Measurements from ENCODE around the gene STXBP5. TPM values are rescaled to one million over a fixed set of nuclear protein-coding genes. Genes with fewer than 3 reads are reported as not detected.

The STXBP5 gene
- total RNA-seq, result 29.5 and 31.9 TPM in 2 replicates

DNA sequence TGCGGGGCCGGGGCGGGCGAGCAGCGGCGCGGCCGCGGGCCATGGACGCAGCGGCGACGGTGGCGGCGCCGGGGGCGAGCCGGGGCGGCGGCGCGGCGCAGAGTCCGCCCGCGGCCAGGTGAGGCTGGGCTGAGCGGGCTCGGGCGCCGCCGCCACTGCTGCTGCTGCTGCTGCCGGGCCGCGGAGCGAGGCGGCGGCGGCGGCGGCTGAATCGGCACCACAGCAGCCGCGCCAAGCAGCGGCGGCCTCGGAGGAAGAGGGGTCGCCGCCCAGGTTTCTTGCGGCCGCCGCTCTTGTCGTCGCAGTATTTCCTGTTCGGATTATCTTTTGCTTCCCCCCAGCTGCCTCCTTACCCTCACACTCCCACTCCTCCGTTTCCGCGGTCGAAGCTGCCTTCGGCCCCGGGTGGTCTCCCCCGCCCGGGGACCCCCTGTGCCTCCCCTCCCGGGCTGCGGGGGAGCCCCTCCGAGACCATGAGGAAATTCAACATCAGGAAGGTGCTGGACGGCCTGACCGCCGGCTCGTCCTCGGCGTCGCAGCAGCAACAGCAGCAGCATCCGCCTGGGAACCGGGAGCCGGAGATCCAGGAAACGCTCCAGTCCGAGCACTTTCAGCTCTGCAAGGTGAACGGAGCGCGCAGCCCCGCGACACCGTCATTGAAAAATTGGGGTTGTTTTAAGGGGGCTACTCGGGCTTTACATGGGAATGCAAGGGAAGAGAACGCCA, at the start of gene STXBP5:
STXBP5 (plus strand) TSS at position 358 of the 726 bp plus-strand sequence; CDS start at position 474, 116 bp downstream.
- Mint-ChIP-seq H3K27ac (peak within 1 kb of the TSS; percentile 98), H3K4me1 (ENCODE audit: low read depth) (peaks cover 43% of the 10 kb centered on the region), H3K4me3 (peak within 1 kb of the TSS; percentile 96), H3K9me3 (no peaks in the 10 kb centered on the region), H3K27me3 (ENCODE audit: insufficient read depth) (no peaks in the 10 kb centered on the region), H3K36me3 (ENCODE audit: low read depth) (peaks cover 3% of the 10 kb centered on the region)
- DNase-seq (ENCODE audit: low spot score), result peak; percentile 22
- intact Hi-C loops (cut with micrococcal nuclease), result loop anchor here (5.0 to 10.0 kb wide), 3 partner anchors 181 to 1467 kb away; partner anchors contain the start of genes EPM2A and SHPRH

DNA sequence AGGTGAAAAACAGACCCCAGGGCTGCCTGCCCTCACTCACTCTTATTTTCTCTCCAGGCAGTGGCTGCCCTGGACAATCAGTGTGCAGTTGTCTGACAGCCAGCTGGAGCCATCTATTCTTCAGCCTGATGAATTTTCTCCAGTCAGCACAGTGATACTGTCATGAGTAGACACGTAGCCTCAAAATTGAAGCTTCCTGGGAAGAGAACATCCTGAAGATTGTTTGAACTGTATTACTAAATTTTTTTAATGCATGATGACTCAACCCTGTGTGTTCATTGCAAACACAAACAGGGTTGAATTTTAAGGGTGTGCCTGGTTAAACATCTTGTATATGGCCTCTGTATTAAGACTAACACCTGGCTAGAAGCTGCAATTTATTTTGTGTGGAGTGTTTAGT, 49.8 kb upstream of the STXBP5 start:
- no peak for DNase-seq (ENCODE audit: low spot score)
- Mint-ChIP-seq H3K27ac (no peak overlapping the region), H3K27me3 (ENCODE audit: insufficient read depth) (no peaks in the 10 kb centered on the region), H3K4me1 (ENCODE audit: low read depth) (no peaks in the 10 kb centered on the region), H3K36me3 (ENCODE audit: low read depth) (no peaks in the 10 kb centered on the region), H3K9me3 (no peaks in the 10 kb centered on the region), H3K4me3 (no peak overlapping the region)
- intact Hi-C loops (cut with micrococcal nuclease), result no loop called here

DNA sequence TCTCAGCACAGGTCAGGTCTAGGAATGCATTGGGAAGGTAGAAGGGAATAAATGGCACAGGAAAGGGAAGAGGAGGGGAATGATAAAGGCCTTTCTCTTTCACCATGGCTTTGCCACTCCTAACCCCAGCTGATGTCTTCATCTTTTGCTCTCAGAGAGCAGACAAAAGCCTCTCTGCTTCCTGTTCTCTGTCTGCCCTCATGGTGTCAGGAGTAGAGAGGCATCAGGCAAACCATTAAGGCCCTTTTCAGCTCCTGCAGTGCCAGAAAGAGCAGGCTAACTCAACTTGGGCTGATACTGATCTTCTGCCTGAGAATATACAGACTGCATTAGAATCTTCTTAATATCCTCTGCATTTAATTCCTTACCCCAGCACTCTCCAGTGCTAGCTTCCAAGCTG, 48.0 kb upstream of the STXBP5 start:
- H3K27ac Mint-ChIP-seq, result no peak overlapping the region
- no peaks in the 10 kb centered on the region for H3K4me1 Mint-ChIP-seq (ENCODE audit: low read depth)
- H3K36me3 Mint-ChIP-seq (ENCODE audit: low read depth), result no peaks in the 10 kb centered on the region
- no peak overlapping the region for H3K4me3 Mint-ChIP-seq
- intact Hi-C loops (cut with micrococcal nuclease), result no loop called here
- DNase-seq (ENCODE audit: low spot score), result no peak
- H3K27me3 Mint-ChIP-seq (ENCODE audit: insufficient read depth), result peaks cover 1% of the 10 kb centered on the region
- H3K9me3 Mint-ChIP-seq, result no peaks in the 10 kb centered on the region

DNA sequence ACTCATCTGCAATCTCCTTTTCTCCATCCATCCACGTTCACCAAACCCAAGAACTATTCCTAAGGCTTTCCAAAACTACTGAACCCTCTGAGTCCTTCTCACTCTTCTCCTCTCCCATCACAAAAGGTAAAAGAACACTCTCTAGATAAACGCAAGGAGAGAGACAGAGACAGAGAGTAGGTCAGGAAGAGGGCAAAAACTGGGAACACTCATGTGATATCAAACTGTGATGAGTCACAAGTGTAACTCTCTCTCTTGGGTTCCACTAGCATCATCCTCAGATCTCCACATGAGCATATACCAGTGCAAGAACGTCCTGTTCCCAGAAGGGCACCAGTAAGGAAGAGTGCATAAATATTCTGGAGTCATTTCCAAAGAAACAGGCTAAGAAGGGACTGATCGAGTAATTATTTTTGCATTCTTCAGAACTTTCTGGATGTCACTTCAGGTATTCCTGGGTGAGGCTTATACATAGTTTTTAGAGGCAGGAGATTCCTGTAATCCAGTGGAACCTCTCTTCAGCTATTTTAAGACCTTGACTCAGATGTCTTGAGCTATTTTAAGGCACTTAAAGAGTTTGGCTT, 47.3 kb upstream of the STXBP5 start:
- Mint-ChIP-seq H3K4me3 (no peak overlapping the region), H3K36me3 (ENCODE audit: low read depth) (no peaks in the 10 kb centered on the region), H3K9me3 (no peaks in the 10 kb centered on the region), H3K27ac (no peak overlapping the region), H3K4me1 (ENCODE audit: low read depth) (no peaks in the 10 kb centered on the region), H3K27me3 (ENCODE audit: insufficient read depth) (peaks cover 1% of the 10 kb centered on the region)
- intact Hi-C loops (cut with micrococcal nuclease), result no loop called here
- DNase-seq (ENCODE audit: low spot score), result no peak

DNA sequence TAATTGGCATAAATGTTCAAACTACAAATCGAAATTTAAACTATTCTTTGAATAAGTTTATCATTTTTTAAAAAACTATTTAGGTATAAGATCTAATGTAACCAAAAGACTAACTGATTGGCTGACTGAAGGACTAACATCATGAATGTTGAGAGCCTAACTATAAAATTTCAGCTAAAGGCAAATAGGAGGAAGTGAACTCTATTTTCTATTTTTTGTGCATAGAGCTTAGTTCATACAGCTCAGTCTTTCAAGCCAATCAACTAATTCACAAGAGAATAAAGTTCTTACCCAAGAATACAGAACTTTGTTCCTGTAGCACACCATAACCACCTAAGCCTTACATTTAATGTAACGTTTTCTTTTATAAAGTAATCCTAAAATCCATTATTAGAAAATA, 46.3 kb upstream of the STXBP5 start:
- H3K9me3 Mint-ChIP-seq, result no peaks in the 10 kb centered on the region
- H3K27ac Mint-ChIP-seq, result no peak overlapping the region
- no peak overlapping the region for H3K4me3 Mint-ChIP-seq
- H3K27me3 Mint-ChIP-seq (ENCODE audit: insufficient read depth), result peaks cover 1% of the 10 kb centered on the region
- H3K4me1 Mint-ChIP-seq (ENCODE audit: low read depth), result no peaks in the 10 kb centered on the region
- DNase-seq (ENCODE audit: low spot score), result no peak
- no peaks in the 10 kb centered on the region for H3K36me3 Mint-ChIP-seq (ENCODE audit: low read depth)
- intact Hi-C loops (cut with micrococcal nuclease), result no loop called here

DNA sequence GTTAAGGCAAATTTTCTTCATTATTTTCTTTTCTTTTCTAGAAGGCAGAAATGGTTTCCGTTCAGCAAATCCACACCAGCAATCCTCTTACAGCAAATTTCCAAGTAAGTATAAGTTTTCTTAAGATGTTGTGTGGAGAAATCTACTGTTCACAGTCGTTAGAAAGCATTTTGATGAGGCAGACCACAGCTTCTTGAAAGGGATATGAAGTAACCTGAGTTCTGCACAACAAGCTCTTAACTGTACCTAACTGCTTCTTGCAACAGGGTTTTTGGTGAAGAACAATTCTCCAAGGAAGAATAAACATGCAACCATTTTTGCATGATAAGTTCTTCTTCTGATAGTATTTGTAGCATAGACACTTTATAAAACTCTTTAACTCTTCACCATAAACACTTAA, 45.3 kb upstream of the STXBP5 start:
- H3K27ac Mint-ChIP-seq, result no peak overlapping the region
- H3K36me3 Mint-ChIP-seq (ENCODE audit: low read depth), result no peaks in the 10 kb centered on the region
- peaks cover 1% of the 10 kb centered on the region for H3K27me3 Mint-ChIP-seq (ENCODE audit: insufficient read depth)
- DNase-seq (ENCODE audit: low spot score), result no peak
- intact Hi-C loops (cut with micrococcal nuclease), result no loop called here
- no peak overlapping the region for H3K4me3 Mint-ChIP-seq
- no peaks in the 10 kb centered on the region for H3K4me1 Mint-ChIP-seq (ENCODE audit: low read depth)
- peaks cover 4% of the 10 kb centered on the region for H3K9me3 Mint-ChIP-seq

DNA sequence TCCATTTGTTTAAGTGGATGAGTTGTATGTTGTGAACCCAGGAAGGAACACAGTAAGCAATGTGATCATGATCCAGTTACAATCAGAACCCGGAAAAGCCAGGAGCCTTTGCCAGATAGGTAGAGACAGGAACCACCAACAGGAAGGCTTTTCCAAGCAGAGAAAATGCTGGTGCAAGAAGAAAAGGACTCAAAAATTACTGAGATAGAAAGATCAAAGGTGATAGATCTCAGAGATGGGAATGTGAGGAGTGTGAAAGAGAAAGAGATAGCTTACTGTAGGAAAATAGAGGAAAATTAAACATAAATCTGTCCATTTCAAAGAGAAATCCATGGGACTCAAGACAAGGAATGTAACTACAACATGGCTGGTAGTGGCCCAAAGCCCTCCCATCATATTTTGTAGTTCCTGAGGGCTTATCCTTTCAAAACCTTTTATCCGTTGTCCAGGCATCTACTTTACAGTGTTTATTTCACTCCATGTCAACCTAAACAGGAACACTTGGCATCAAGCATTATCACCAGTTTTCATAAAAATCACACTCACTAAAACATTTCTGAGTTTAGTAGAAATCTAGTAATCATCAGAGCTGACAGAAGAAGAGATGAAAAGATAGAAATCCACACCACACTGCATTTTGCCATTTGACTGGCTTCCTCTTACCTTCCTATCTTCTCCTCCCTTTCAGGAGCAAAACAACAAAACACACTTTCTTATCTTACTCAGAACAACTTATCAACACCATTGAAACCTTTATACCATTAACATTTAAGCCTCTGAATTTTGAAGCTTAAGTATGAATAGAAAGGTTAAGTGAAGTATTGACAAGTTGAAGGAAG, 44.5 kb upstream of the STXBP5 start:
- Mint-ChIP-seq H3K36me3 (ENCODE audit: low read depth) (no peaks in the 10 kb centered on the region), H3K4me1 (ENCODE audit: low read depth) (no peaks in the 10 kb centered on the region), H3K9me3 (peaks cover 6% of the 10 kb centered on the region), H3K27ac (no peak overlapping the region), H3K27me3 (ENCODE audit: insufficient read depth) (peaks cover 1% of the 10 kb centered on the region), H3K4me3 (no peak overlapping the region)
- intact Hi-C loops (cut with micrococcal nuclease), result no loop called here
- DNase-seq (ENCODE audit: low spot score), result no peak

DNA sequence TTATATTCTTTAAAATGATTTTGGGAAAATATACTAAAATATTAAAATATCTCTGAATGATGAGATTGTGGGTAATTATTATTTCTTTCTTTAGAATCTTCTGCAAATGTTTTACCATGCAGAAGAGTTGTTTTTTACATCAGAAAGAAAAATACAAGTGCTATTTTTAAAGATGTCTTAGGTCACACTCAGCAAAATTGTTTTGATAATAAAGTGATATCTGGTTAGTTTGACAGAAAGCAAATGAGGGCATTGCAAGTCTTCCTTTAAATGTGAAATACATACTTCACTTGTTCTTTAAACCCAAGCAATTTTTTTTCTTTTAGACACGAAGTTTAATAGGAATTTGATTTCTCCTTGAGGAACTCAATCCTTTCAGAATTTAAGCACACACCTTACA, 43.6 kb upstream of the STXBP5 start:
- H3K27ac Mint-ChIP-seq, result no peak overlapping the region
- intact Hi-C loops (cut with micrococcal nuclease), result no loop called here
- H3K9me3 Mint-ChIP-seq, result peaks cover 6% of the 10 kb centered on the region
- peaks cover 1% of the 10 kb centered on the region for H3K27me3 Mint-ChIP-seq (ENCODE audit: insufficient read depth)
- H3K4me1 Mint-ChIP-seq (ENCODE audit: low read depth), result no peaks in the 10 kb centered on the region
- no peak for DNase-seq (ENCODE audit: low spot score)
- H3K36me3 Mint-ChIP-seq (ENCODE audit: low read depth), result no peaks in the 10 kb centered on the region
- H3K4me3 Mint-ChIP-seq, result no peak overlapping the region

DNA sequence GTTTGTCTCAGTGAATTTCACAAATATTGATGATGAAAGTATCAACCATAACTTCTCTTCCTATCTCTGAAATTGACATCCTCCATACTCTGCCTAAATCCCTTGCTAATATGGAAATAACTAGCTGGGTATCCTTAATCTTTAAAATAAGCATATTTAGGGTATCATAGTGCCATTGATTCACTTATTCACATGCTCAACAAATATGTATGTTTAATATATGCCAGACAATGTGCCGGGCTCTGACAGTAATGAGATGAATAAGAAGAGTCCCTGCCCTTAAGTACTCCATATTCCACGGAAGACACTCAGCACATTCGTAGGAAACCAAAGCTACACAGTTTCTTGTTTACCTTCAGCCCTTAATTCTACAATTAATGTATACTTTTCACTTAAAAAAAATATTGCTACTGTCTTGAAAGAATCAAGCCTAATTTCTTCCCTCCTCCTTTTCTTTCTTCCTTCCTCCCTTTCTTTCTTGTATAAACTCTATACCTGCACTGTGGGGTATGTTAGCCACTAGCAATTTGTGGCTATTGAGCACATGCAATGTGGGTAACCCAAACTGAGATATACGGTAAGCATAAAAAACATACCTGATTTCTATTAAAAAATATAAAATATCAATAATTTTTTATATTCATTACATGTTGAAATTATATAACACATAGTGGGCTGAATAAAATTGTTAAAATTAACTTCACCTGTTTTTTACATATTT, 42.8 kb upstream of the STXBP5 start:
- Mint-ChIP-seq H3K27me3 (ENCODE audit: insufficient read depth) (peaks cover 1% of the 10 kb centered on the region), H3K4me1 (ENCODE audit: low read depth) (no peaks in the 10 kb centered on the region), H3K4me3 (no peak overlapping the region), H3K36me3 (ENCODE audit: low read depth) (no peaks in the 10 kb centered on the region), H3K9me3 (peaks cover 6% of the 10 kb centered on the region), H3K27ac (no peak overlapping the region)
- intact Hi-C loops (cut with micrococcal nuclease), result no loop called here
- no peak for DNase-seq (ENCODE audit: low spot score)

DNA sequence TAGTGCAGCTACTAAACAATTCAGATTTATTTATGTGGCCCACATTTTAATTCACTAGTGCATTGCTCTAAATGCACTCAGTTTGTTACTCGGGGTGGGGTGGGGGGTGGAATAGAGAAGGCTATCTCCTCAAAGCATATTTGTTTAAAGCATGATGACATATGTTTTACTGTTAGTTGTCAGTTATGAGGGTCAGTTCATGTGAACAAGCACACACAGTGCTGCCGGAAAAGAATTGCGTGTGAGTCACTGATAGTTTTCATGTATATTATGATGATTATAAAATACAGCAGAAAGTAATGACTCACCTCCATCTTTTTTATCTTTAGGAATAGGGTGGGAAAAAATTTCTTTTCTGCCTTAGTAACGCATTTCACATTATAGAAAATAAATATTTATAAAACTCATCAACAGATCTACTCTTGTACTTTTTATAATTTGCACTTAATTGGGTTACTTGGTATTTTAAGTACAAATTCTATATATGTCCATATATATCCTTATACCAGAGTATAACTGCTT, 42.2 kb upstream of the STXBP5 start:
- DNase-seq (ENCODE audit: low spot score), result no peak
- Mint-ChIP-seq H3K4me3 (no peak overlapping the region), H3K27ac (no peak overlapping the region), H3K27me3 (ENCODE audit: insufficient read depth) (peaks cover 1% of the 10 kb centered on the region), H3K9me3 (peaks cover 6% of the 10 kb centered on the region), H3K36me3 (ENCODE audit: low read depth) (no peaks in the 10 kb centered on the region), H3K4me1 (ENCODE audit: low read depth) (no peaks in the 10 kb centered on the region)
- intact Hi-C loops (cut with micrococcal nuclease), result no loop called here

DNA sequence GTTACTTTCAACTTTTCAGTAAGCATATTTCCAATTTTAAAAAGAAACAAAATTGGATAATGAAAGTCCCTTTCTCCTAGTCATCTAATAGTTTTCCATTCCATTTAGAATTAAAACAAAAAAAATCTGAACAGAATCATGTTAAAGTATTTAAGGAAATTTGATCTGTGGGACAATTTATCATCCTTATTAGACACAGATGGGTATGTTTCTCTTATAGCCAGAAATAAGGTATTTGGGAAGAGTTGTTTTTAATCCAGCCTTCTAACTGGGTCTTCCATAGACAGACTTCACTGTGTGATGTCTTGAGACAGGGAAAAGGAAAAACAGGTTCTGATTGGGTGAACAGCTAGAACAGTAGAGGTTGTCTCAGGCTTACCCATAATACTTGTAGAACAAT, 39.5 kb upstream of the STXBP5 start:
- no peak overlapping the region for H3K27ac Mint-ChIP-seq
- no peak for DNase-seq (ENCODE audit: low spot score)
- intact Hi-C loops (cut with micrococcal nuclease), result no loop called here
- peaks cover 6% of the 10 kb centered on the region for H3K9me3 Mint-ChIP-seq
- H3K36me3 Mint-ChIP-seq (ENCODE audit: low read depth), result no peaks in the 10 kb centered on the region
- H3K4me3 Mint-ChIP-seq, result no peak overlapping the region
- H3K27me3 Mint-ChIP-seq (ENCODE audit: insufficient read depth), result no peaks in the 10 kb centered on the region
- H3K4me1 Mint-ChIP-seq (ENCODE audit: low read depth), result no peaks in the 10 kb centered on the region

DNA sequence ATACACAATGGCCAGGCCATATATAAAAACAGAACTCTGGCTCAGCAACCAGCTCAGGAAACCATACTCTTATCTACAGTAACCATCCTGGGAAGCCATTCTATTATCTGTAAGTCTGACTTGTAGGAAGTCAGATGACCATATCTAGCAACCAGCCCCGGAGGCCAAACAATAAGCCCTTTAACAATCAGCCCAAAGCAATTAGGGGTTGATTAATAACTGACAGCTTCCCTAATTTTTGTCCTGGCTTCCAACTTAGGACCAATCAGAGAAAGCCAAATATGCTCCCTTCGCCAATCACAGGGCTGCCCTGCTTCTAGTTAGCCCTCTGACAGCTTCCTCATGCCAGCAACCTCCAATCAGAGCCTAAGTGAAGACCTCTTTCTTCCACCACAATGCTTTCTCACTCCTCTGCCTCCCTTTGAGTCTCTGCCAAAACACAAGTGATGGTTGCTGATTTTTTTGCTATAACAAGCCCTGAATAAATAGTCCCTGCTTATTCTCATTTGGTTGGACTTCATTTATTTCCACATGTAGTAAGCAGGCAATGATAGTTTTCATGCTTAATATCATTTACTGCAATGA, 37.8 kb upstream of the STXBP5 start:
- Mint-ChIP-seq H3K27me3 (ENCODE audit: insufficient read depth) (no peaks in the 10 kb centered on the region), H3K27ac (no peak overlapping the region), H3K4me3 (no peak overlapping the region), H3K9me3 (peaks cover 6% of the 10 kb centered on the region), H3K36me3 (ENCODE audit: low read depth) (no peaks in the 10 kb centered on the region), H3K4me1 (ENCODE audit: low read depth) (no peaks in the 10 kb centered on the region)
- intact Hi-C loops (cut with micrococcal nuclease), result no loop called here
- DNase-seq (ENCODE audit: low spot score), result no peak

Data from activated T-helper 1 cell treated with anti-CD3 and anti-CD28 coated beads, Interleukin-12 subunit alpha, Interleukin-12 subunit beta, Interleukin-2, Interleukin-4 antibody, amounts not matched to agents 30 ng/mL and 10 ng/mL and 1 ng/mL, durations not matched to agents 14 hours and 24 hours and 36 hours (primary cell).